Keratinocyte (primary cell): Measurements from ENCODE around the gene ITPR2. TPM values are rescaled to one million over a fixed set of nuclear protein-coding genes. Genes with fewer than 3 reads are reported as not detected.

Source experiments
- DNase-seq: peaks from one replicate; pipeline ENCODE4 v3.0.0-alpha.2; 2011; ENCODE audit warnings: low read depth, missing footprints, low spot score
- FAIRE-seq: peaks from 2 replicates; lab custom pipeline; 2011; peaks lifted over from hg19 to GRCh38; lab: Jason Lieb, UNC
- H2AFZ ChIP-seq: 2 replicates; pipeline ENCODE4 v1.6.0; 2012; ENCODE audit warnings: low read length, control low read depth, inconsistent platforms; ENCODE audit not compliant: control insufficient read depth
- H3K27ac ChIP-seq: 2 replicates; pipeline ENCODE4 v1.5.1; 2011; ENCODE audit warnings: low read length; ENCODE audit not compliant: control insufficient read depth, insufficient read depth
- H3K27me3 ChIP-seq: 3 replicates; pipeline ENCODE4 v1.6.0; 2011; ENCODE audit warnings: low read length; ENCODE audit not compliant: control insufficient read depth, insufficient read depth; ENCODE audit errors: extremely low read depth
- H3K36me3 ChIP-seq, 2 experiments: 2 replicates in 1 of 2; 3 replicates in 1 of 2; pipeline ENCODE4 v1.5.1; 2011; ENCODE audit warnings: low read length in 2 of 2, mild to moderate bottlenecking in 1 of 2; ENCODE audit not compliant: control insufficient read depth in 2 of 2, insufficient read depth in 2 of 2; ENCODE audit errors: extremely low read depth in 1 of 2
- H3K4me1 ChIP-seq: 3 replicates; pipeline ENCODE4 v1.5.1; 2011; ENCODE audit warnings: low read length; ENCODE audit not compliant: control insufficient read depth, insufficient read depth; ENCODE audit errors: extremely low read depth
- H3K4me2 ChIP-seq: 3 replicates; pipeline ENCODE4 v1.6.0; 2011; ENCODE audit warnings: low read depth, low read length; ENCODE audit not compliant: control insufficient read depth, insufficient read depth; ENCODE audit errors: extremely low read depth
- H3K4me3 ChIP-seq, 3 experiments: fragments of 200-600 bp in 1 of 3; sonication (generic) in 1 of 3; 2 replicates in 2 of 3; 3 replicates in 1 of 3; pipeline ENCODE4 v1.5.1; 2011 to 2016; ENCODE audit warnings: low read length in 3 of 3, mild to moderate bottlenecking in 3 of 3, control low read depth in 2 of 3, inconsistent platforms in 1 of 3, low read depth in 1 of 3, mixed read lengths in 1 of 3, mixed run types in 1 of 3, moderate library complexity in 1 of 3; ENCODE audit not compliant: control insufficient read depth in 2 of 3, insufficient read depth in 2 of 3; ENCODE audit errors: extremely low read depth in 1 of 3
- H3K79me2 ChIP-seq: 2 replicates; pipeline ENCODE4 v1.6.0; 2012; ENCODE audit warnings: low read length; ENCODE audit not compliant: control insufficient read depth, insufficient read depth
- H3K9ac ChIP-seq: 3 replicates; pipeline ENCODE4 v1.6.0; 2011; ENCODE audit warnings: low read length; ENCODE audit not compliant: control insufficient read depth, insufficient read depth; ENCODE audit errors: extremely low read depth
- H3K9me1 ChIP-seq: 3 replicates; pipeline ENCODE4 v1.6.0; 2011; ENCODE audit warnings: low read length; ENCODE audit not compliant: control insufficient read depth, insufficient read depth; ENCODE audit errors: extremely low read depth
- H3K9me3 ChIP-seq: 2 replicates; pipeline ENCODE4 v1.5.1; 2012; ENCODE audit warnings: low read depth, low read length; ENCODE audit not compliant: control insufficient read depth
- H4K20me1 ChIP-seq: 3 replicates; pipeline ENCODE4 v1.6.0; 2011; ENCODE audit warnings: low read length; ENCODE audit not compliant: control insufficient read depth, insufficient read depth; ENCODE audit errors: extremely low read depth
- EZH2 ChIP-seq: IDR thresholded peaks from one replicate; pipeline ENCODE4 v1.6.1; 2012; ENCODE audit warnings: inconsistent platforms, mild to moderate bottlenecking, low read length, moderate library complexity
- dilution Hi-C: fragments of 300-500 bp; cut with MboI; formaldehyde crosslinking; loops from one replicate; pipeline ENCODE4 v1.7.0; 2020; ENCODE audit warnings: low sequenced_read_pairs; ENCODE audit not compliant: extremely low pct_ligation_motif_present
- polyA plus RNA-seq, 5 experiments: library from polyadenylated mRNA; depleted of rRNA in 3 of 5; stranded (reverse) in 3 of 5; stranded (forward) in 1 of 5; unstranded in 1 of 5; fragments of >200 nt; gene quantifications; 1 replicate in 1 of 5; 2 replicates in 3 of 5; 3 replicates in 1 of 5; pipeline versions ENCODE4 v1.2.1 to v1.2.3, GENCODE V29; 2011 to 2012; ENCODE audit warnings: missing spikeins in 2 of 5, low read depth in 1 of 5, low replicate concordance in 1 of 5
- TF ChIP-seq, protein P1 (sequence below), 3 experiments: IDR thresholded peaks in 1 of 3; conservative IDR thresholded peaks in 1 of 3; optimal IDR thresholded peaks in 1 of 3; 2 replicates in 2 of 3; 3 replicates in 1 of 3; pipeline versions ENCODE3 to v1.5.1; 2011; ENCODE audit warnings: low read length in 3 of 3, mild to moderate bottlenecking in 3 of 3, moderate library complexity in 2 of 3, control low read depth in 1 of 3, inconsistent platforms in 1 of 3; ENCODE audit not compliant: insufficient read depth in 2 of 3; ENCODE audit errors: extremely low read depth in 1 of 3

The ITPR2 gene
- polyA plus RNA-seq, 1 donor (not counting 4 experiments of a cell fraction or from before 2014, with no cell fraction given): 7.6 TPM

DNA sequence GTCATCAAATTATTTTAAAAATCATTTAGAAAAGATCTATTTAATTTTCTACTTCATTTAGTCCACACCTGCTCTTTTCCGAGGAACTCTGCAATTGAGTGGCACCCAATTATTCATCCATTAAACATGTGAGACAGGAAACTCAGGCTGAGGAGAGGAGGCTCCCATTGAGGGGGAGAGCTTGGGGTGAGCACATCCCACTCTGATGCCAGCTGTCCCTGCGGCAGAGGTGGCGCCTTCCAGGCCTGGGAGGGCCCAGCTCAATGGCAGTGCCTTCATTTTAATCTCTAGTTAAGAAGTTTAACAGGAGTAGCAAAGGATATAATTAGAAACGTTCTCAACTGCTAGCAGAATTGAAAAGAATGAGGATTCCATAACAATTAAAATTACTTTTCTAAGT is 92.0 kb downstream of the ITPR2 start:
- FAIRE-seq (peak; percentile 75), DNase-seq (no peak)
- Histone ChIP-seq H3K79me2 (peaks cover 4% of the 10 kb centered on the region), H3K36me3 (no peaks in the 10 kb centered on the region), H3K9ac (no peak overlapping the region), H3K4me2 (peak overlapping the region; percentile 64), H3K4me1 (peaks cover 45% of the 10 kb centered on the region), H3K9me1 (no peaks in the 10 kb centered on the region), H2AFZ (peak overlapping the region; percentile 4), H4K20me1 (no peaks in the 10 kb centered on the region), H3K9me3 (peaks cover 1% of the 10 kb centered on the region), H3K4me3 (peak overlapping the region in 2 of 3 experiments; percentile 9 to 15), H3K27ac (peak overlapping the region; percentile 44), H3K27me3 (no peaks in the 10 kb centered on the region)
- dilution Hi-C loops: no loop called here
- TF ChIP-seq, protein P1, sequence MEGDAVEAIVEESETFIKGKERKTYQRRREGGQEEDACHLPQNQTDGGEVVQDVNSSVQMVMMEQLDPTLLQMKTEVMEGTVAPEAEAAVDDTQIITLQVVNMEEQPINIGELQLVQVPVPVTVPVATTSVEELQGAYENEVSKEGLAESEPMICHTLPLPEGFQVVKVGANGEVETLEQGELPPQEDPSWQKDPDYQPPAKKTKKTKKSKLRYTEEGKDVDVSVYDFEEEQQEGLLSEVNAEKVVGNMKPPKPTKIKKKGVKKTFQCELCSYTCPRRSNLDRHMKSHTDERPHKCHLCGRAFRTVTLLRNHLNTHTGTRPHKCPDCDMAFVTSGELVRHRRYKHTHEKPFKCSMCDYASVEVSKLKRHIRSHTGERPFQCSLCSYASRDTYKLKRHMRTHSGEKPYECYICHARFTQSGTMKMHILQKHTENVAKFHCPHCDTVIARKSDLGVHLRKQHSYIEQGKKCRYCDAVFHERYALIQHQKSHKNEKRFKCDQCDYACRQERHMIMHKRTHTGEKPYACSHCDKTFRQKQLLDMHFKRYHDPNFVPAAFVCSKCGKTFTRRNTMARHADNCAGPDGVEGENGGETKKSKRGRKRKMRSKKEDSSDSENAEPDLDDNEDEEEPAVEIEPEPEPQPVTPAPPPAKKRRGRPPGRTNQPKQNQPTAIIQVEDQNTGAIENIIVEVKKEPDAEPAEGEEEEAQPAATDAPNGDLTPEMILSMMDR (optimal IDR thresholded peaks at IDR 0.05 in 1 of 3, IDR thresholded peaks at IDR 0.05 in 1 of 3, conservative IDR thresholded peaks at IDR 0.05 in 1 of 3; ENCODE audit: extremely low read depth in 1 of 3, insufficient read depth in 2 of 3, low read length in 3 of 3): no peak
- TF ChIP-seq EZH2: no peak

DNA sequence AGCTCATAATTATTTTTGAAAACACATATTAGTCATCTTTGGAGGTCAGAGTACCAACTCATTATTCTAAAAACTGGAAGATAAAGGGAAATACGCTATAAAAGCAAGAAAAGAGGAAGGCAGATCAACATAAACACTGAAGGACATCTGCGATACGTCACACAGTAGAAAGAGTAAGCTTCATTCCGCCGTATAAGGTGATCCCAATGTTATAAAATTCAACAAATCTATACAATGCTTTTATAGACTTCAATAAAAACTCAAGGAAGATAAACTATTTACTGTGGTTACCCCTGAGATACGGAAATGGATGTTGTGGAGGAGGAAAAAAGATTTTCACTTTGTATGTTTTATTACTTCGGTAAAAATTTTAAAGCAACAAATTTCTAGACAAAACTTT is 92.6 kb downstream of the ITPR2 start:
- no peaks in the 10 kb centered on the region for H3K9me1 ChIP-seq
- H3K4me3 ChIP-seq: no peak overlapping the region
- peaks cover 1% of the 10 kb centered on the region for H3K9me3 ChIP-seq
- TF ChIP-seq, protein P1 (optimal IDR thresholded peaks at IDR 0.05 in 1 of 3, IDR thresholded peaks at IDR 0.05 in 1 of 3, conservative IDR thresholded peaks at IDR 0.05 in 1 of 3; ENCODE audit: extremely low read depth in 1 of 3, insufficient read depth in 2 of 3, low read length in 3 of 3): no peak
- TF ChIP-seq EZH2: no peak
- H3K27me3 ChIP-seq: no peaks in the 10 kb centered on the region
- DNase-seq: no peak
- no peaks in the 10 kb centered on the region for H3K36me3 ChIP-seq
- H4K20me1 ChIP-seq: no peaks in the 10 kb centered on the region
- peak overlapping the region; percentile 44 for H3K27ac ChIP-seq
- no peak overlapping the region for H2AFZ ChIP-seq
- FAIRE-seq: no peak
- dilution Hi-C loops: no loop called here
- peaks cover 41% of the 10 kb centered on the region for H3K4me1 ChIP-seq
- peaks cover 4% of the 10 kb centered on the region for H3K79me2 ChIP-seq
- H3K4me2 ChIP-seq: peak overlapping the region; percentile 64
- H3K9ac ChIP-seq: no peak overlapping the region
